GM23338 (cell line): ENCODE measurements around the gene MPEG1.

Experiments used
- CREB1 ChIP-seq: fragments of 250-450 bp; sonication (Bioruptor Pico); IDR thresholded peaks from 2 replicates; pipeline ENCODE4 v1.5.0; 2020; ENCODE audit warnings: low read depth, mild to moderate bottlenecking, moderate library complexity
- EZH2phosphoT487 ChIP-seq: fragments of 200-600 bp; sonication (generic); IDR thresholded peaks from one replicate; pipeline ENCODE4 v1.8.1; 2018; ENCODE audit warnings: antibody characterized with exemption; ENCODE audit not compliant: unreplicated experiment
- JUNB ChIP-seq: IDR thresholded peaks from one replicate; pipeline ENCODE4 v1.6.1; 2016; ENCODE audit warnings: antibody characterized with exemption; ENCODE audit not compliant: unreplicated experiment
- POLR2AphosphoS5 ChIP-seq: IDR thresholded peaks from 2 replicates; pipeline ENCODE4 v1.6.1; 2016; ENCODE audit warnings: antibody characterized with exemption, low read depth
- TF ChIP-seq, protein P1 (sequence below), 2 experiments: fragments of 200-600 bp in 1 of 2; sonication (generic) in 1 of 2; conservative IDR thresholded peaks; 2 replicates each; pipeline versions ENCODE4 v1.5.1 to v1.6.1; 2016 to 2017; ENCODE audit warnings: antibody characterized with exemption in 2 of 2, low read depth in 2 of 2, mild to moderate bottlenecking in 2 of 2, moderate library complexity in 1 of 2
- TF ChIP-seq, protein P2 (sequence below): IDR thresholded peaks from one replicate; pipeline ENCODE4 v1.6.1; 2018; ENCODE audit warnings: antibody characterized with exemption; ENCODE audit not compliant: unreplicated experiment
- TF ChIP-seq, protein P3 (sequence below): fragments of 250-450 bp; sonication (Bioruptor Pico); IDR thresholded peaks from 2 replicates; pipeline ENCODE4 v1.5.0; 2020; ENCODE audit warnings: mild to moderate bottlenecking, moderate library complexity
- TF ChIP-seq, protein P4 (sequence below): IDR thresholded peaks from 2 replicates; pipeline ENCODE4 v1.6.1; 2016; ENCODE audit warnings: antibody characterized with exemption

DNA sequence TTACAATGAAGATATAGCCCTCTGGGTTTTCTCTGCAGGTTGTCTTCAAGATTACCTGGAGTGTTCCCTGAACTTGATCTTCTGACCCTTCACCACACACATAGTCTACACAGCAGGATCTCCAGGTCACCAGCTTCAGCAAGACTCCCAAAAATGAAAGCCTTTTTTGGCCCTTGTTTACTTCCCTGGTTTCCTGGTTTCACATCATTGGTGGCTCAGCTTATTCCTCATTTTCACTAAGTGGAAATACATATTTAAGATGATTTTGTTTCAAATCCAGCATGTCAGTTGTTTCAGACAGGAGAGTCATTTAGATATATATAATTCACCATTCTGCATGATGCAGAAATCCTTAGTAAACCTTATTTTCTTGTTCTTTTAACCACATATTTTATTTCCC lies 41.6 kb upstream of the MPEG1 start:
- TF ChIP-seq, protein P1, sequence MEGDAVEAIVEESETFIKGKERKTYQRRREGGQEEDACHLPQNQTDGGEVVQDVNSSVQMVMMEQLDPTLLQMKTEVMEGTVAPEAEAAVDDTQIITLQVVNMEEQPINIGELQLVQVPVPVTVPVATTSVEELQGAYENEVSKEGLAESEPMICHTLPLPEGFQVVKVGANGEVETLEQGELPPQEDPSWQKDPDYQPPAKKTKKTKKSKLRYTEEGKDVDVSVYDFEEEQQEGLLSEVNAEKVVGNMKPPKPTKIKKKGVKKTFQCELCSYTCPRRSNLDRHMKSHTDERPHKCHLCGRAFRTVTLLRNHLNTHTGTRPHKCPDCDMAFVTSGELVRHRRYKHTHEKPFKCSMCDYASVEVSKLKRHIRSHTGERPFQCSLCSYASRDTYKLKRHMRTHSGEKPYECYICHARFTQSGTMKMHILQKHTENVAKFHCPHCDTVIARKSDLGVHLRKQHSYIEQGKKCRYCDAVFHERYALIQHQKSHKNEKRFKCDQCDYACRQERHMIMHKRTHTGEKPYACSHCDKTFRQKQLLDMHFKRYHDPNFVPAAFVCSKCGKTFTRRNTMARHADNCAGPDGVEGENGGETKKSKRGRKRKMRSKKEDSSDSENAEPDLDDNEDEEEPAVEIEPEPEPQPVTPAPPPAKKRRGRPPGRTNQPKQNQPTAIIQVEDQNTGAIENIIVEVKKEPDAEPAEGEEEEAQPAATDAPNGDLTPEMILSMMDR (conservative IDR thresholded peaks at IDR 0.05; ENCODE audit: low read depth in 2 of 2), result no peak
- TF ChIP-seq JUNB (no peak), POLR2AphosphoS5 (no peak), EZH2phosphoT487 (no peak), CREB1 (no peak)
- TF ChIP-seq, protein P2, sequence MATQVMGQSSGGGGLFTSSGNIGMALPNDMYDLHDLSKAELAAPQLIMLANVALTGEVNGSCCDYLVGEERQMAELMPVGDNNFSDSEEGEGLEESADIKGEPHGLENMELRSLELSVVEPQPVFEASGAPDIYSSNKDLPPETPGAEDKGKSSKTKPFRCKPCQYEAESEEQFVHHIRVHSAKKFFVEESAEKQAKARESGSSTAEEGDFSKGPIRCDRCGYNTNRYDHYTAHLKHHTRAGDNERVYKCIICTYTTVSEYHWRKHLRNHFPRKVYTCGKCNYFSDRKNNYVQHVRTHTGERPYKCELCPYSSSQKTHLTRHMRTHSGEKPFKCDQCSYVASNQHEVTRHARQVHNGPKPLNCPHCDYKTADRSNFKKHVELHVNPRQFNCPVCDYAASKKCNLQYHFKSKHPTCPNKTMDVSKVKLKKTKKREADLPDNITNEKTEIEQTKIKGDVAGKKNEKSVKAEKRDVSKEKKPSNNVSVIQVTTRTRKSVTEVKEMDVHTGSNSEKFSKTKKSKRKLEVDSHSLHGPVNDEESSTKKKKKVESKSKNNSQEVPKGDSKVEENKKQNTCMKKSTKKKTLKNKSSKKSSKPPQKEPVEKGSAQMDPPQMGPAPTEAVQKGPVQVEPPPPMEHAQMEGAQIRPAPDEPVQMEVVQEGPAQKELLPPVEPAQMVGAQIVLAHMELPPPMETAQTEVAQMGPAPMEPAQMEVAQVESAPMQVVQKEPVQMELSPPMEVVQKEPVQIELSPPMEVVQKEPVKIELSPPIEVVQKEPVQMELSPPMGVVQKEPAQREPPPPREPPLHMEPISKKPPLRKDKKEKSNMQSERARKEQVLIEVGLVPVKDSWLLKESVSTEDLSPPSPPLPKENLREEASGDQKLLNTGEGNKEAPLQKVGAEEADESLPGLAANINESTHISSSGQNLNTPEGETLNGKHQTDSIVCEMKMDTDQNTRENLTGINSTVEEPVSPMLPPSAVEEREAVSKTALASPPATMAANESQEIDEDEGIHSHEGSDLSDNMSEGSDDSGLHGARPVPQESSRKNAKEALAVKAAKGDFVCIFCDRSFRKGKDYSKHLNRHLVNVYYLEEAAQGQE, result no peak
- TF ChIP-seq, protein P3, sequence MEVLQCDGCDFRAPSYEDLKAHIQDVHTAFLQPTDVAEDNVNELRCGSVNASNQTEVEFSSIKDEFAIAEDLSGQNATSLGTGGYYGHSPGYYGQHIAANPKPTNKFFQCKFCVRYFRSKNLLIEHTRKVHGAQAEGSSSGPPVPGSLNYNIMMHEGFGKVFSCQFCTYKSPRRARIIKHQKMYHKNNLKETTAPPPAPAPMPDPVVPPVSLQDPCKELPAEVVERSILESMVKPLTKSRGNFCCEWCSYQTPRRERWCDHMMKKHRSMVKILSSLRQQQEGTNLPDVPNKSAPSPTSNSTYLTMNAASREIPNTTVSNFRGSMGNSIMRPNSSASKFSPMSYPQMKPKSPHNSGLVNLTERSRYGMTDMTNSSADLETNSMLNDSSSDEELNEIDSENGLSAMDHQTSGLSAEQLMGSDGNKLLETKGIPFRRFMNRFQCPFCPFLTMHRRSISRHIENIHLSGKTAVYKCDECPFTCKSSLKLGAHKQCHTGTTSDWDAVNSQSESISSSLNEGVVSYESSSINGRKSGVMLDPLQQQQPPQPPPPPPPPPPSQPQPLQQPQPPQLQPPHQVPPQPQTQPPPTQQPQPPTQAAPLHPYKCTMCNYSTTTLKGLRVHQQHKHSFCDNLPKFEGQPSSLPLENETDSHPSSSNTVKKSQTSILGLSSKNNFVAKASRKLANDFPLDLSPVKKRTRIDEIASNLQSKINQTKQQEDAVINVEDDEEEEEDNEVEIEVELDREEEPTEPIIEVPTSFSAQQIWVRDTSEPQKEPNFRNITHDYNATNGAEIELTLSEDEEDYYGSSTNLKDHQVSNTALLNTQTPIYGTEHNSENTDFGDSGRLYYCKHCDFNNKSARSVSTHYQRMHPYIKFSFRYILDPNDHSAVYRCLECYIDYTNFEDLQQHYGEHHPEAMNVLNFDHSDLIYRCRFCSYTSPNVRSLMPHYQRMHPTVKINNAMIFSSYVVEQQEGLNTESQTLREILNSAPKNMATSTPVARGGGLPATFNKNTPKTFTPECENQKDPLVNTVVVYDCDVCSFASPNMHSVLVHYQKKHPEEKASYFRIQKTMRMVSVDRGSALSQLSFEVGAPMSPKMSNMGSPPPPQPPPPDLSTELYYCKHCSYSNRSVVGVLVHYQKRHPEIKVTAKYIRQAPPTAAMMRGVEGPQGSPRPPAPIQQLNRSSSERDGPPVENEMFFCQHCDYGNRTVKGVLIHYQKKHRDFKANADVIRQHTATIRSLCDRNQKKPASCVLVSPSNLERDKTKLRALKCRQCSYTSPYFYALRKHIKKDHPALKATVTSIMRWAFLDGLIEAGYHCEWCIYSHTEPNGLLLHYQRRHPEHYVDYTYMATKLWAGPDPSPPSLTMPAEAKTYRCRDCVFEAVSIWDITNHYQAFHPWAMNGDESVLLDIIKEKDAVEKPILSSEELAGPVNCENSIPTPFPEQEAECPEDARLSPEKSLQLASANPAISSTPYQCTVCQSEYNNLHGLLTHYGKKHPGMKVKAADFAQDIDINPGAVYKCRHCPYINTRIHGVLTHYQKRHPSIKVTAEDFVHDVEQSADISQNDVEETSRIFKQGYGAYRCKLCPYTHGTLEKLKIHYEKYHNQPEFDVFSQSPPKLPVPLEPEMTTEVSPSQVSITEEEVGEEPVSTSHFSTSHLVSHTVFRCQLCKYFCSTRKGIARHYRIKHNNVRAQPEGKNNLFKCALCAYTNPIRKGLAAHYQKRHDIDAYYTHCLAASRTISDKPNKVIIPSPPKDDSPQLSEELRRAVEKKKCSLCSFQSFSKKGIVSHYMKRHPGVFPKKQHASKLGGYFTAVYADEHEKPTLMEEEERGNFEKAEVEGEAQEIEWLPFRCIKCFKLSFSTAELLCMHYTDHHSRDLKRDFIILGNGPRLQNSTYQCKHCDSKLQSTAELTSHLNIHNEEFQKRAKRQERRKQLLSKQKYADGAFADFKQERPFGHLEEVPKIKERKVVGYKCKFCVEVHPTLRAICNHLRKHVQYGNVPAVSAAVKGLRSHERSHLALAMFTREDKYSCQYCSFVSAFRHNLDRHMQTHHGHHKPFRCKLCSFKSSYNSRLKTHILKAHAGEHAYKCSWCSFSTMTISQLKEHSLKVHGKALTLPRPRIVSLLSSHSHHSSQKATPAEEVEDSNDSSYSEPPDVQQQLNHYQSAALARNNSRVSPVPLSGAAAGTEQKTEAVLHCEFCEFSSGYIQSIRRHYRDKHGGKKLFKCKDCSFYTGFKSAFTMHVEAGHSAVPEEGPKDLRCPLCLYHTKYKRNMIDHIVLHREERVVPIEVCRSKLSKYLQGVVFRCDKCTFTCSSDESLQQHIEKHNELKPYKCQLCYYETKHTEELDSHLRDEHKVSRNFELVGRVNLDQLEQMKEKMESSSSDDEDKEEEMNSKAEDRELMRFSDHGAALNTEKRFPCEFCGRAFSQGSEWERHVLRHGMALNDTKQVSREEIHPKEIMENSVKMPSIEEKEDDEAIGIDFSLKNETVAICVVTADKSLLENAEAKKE, result no peak
- TF ChIP-seq, protein P4, sequence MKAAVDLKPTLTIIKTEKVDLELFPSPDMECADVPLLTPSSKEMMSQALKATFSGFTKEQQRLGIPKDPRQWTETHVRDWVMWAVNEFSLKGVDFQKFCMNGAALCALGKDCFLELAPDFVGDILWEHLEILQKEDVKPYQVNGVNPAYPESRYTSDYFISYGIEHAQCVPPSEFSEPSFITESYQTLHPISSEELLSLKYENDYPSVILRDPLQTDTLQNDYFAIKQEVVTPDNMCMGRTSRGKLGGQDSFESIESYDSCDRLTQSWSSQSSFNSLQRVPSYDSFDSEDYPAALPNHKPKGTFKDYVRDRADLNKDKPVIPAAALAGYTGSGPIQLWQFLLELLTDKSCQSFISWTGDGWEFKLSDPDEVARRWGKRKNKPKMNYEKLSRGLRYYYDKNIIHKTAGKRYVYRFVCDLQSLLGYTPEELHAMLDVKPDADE, result no peak
